AG04449 (cell line): Measurements from ENCODE around the gene RGS21.

Experiments
- CTCF ChIA-PET: fragments of 350-600 bp; formaldehyde crosslinking; extraction: SDS; loops from one replicate; lab custom pipeline; 2021; ENCODE audit warnings: antibody characterized with exemption; lab: Yijun Ruan, JAX
- POLR2A ChIA-PET: fragments of 400-600, 350-600 bp; formaldehyde crosslinking; extraction: SDS; loops from one replicate; lab custom pipeline; 2020; ENCODE audit warnings: antibody characterized with exemption, inconsistent platforms; lab: Yijun Ruan, JAX
- DNase-seq: peaks from one replicate; pipeline ENCODE4 v3.0.0-alpha.2; 2010; ENCODE audit warnings: low read depth, low spot score
- H3K4me3 ChIP-seq: 2 replicates; pipeline ENCODE4 v1.5.1; 2011; ENCODE audit warnings: low read depth, mild to moderate bottlenecking, control low read depth, low read length
- TF ChIP-seq, protein P1 (sequence below): IDR thresholded peaks from one replicate; pipeline ENCODE4 v1.5.1; 2011; ENCODE audit warnings: mild to moderate bottlenecking, moderate library complexity, low read length, control low read depth, inconsistent platforms; ENCODE audit not compliant: insufficient read depth; ENCODE audit errors: missing control alignments

The RGS21 gene

GRCh38 chr1:192379554-192379953, 62.8 kb downstream of the RGS21 start:
- DNase-seq: no peak
- no peak overlapping the region for H3K4me3 ChIP-seq
- ChIA-PET POLR2A (no interaction called here), CTCF (no interaction called here)
- TF ChIP-seq, protein P1, sequence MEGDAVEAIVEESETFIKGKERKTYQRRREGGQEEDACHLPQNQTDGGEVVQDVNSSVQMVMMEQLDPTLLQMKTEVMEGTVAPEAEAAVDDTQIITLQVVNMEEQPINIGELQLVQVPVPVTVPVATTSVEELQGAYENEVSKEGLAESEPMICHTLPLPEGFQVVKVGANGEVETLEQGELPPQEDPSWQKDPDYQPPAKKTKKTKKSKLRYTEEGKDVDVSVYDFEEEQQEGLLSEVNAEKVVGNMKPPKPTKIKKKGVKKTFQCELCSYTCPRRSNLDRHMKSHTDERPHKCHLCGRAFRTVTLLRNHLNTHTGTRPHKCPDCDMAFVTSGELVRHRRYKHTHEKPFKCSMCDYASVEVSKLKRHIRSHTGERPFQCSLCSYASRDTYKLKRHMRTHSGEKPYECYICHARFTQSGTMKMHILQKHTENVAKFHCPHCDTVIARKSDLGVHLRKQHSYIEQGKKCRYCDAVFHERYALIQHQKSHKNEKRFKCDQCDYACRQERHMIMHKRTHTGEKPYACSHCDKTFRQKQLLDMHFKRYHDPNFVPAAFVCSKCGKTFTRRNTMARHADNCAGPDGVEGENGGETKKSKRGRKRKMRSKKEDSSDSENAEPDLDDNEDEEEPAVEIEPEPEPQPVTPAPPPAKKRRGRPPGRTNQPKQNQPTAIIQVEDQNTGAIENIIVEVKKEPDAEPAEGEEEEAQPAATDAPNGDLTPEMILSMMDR: no peak

- CTCF ChIA-PET: no interaction called here
- no peak overlapping the region for H3K4me3 ChIP-seq
- POLR2A ChIA-PET: no interaction called here
- TF ChIP-seq, protein P1: no peak
- no peak for DNase-seq
These were observed 66.0 kb downstream of the RGS21 start for GRCh38 chr1:192382758-192383157.

GRCh38 chr1:192386051-192386650, 69.4 kb downstream of the RGS21 start:
- no peak overlapping the region for H3K4me3 ChIP-seq
- CTCF ChIA-PET: no interaction called here
- POLR2A ChIA-PET: no interaction called here
- DNase-seq: no peak
- TF ChIP-seq, protein P1: no peak

- H3K4me3 ChIP-seq: no peak overlapping the region
- no peak for DNase-seq
- ChIA-PET CTCF (no interaction called here), POLR2A (no interaction called here)
- TF ChIP-seq, protein P1: no peak
These were observed 78.4 kb downstream of the RGS21 start for GRCh38 chr1:192395211-192395610.

DNA sequence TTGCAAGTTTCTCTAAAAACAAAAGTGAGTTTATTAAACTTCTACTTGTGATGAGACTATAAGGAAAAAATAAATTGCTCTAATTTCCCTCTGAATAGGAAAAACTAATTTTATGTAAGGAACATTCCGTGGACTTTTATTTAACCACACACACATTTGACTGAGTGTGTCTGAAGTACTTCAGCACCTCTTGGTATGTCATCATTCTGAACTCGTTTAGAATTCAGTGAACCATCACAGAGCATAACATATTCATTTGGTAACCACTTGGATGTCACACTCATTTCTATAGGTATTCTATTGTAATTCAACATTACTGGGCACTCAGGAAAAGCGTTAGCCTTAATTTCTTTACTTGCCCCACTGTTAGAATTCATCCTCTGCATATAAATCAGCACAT, 79.1 kb downstream of the RGS21 start:
- no peak overlapping the region for H3K4me3 ChIP-seq
- no peak for DNase-seq
- TF ChIP-seq, protein P1: no peak
- ChIA-PET CTCF (no interaction called here), POLR2A (no interaction called here)

DNA sequence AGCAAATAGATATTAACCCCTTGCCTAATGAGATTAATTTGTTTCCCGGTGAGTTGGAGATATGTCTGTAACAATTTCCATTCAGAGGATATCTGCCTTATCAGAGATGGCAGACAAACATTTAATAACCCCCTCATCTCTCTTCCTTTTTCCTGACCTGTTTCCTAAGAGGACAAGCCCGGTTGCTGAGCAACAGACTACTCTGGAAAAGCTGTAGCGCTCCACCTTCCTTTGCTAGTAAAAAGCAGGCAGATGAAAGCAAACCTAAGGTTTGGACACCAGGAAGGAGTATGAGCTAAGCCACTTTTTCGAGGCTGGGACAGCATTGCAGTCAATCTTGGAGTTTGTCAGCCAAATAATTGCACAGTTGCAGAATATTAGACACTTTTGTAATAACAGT, 82.4 kb downstream of the RGS21 start:
- CTCF ChIA-PET: no interaction called here
- DNase-seq: no peak
- no peak overlapping the region for H3K4me3 ChIP-seq
- POLR2A ChIA-PET: no interaction called here
- TF ChIP-seq, protein P1: no peak
